DOHH2 (cell line): ENCODE results near the gene ACAD11.

Experiments used
- H3F3A ChIP-seq: fragments of 200-600 bp; sonication (generic), shearing (Covaris generic); 2 replicates; pipeline ENCODE4 v1.6.0; 2016; ENCODE audit warnings: antibody characterized with exemption, mild to moderate bottlenecking; ENCODE audit not compliant: control insufficient read depth, insufficient read depth
- H3K27ac ChIP-seq: fragments of 200-600 bp; sonication (generic); 2 replicates; pipeline ENCODE4 v1.5.1; 2014; ENCODE audit warnings: low read depth, mild to moderate bottlenecking, low read length, moderate library complexity
- H3K27me3 ChIP-seq: fragments of 200-600 bp; sonication (generic); 2 replicates; pipeline ENCODE4 v1.6.1; 2014; ENCODE audit warnings: mild to moderate bottlenecking, low read length, mixed read lengths; ENCODE audit not compliant: control insufficient read depth
- H3K36me3 ChIP-seq: fragments of 200-600 bp; sonication (generic); 2 replicates; pipeline ENCODE4 v1.6.1; 2014; ENCODE audit warnings: mild to moderate bottlenecking, low read length, moderate library complexity, mixed read lengths; ENCODE audit not compliant: control insufficient read depth
- H3K4me1 ChIP-seq: fragments of 200-600 bp; sonication (generic); 2 replicates; pipeline ENCODE4 v1.6.1; 2014; ENCODE audit warnings: mild to moderate bottlenecking, low read length, mixed read lengths; ENCODE audit not compliant: control insufficient read depth
- H3K4me2 ChIP-seq: fragments of 200-600 bp; sonication (generic); 2 replicates; pipeline ENCODE4 v1.6.0; 2014; ENCODE audit warnings: mild to moderate bottlenecking, low read length, moderate library complexity
- H3K4me3 ChIP-seq: fragments of 200-600 bp; sonication (generic); 2 replicates; pipeline ENCODE4 v1.5.1; 2014; ENCODE audit warnings: mild to moderate bottlenecking, low read length, mixed read lengths
- H3K79me2 ChIP-seq: fragments of 200-600 bp; sonication (generic); 2 replicates; pipeline ENCODE4 v1.6.1; 2014; ENCODE audit warnings: mild to moderate bottlenecking, low read length, mixed read lengths; ENCODE audit not compliant: control insufficient read depth
- H3K9me2 ChIP-seq: fragments of 200-600 bp; sonication (generic); replicated peaks from 2 replicates; pipeline ENCODE4 v1.6.1; 2014; ENCODE audit warnings: mild to moderate bottlenecking, low read length, mixed read lengths; ENCODE audit not compliant: control insufficient read depth
- H3K9me3 ChIP-seq: fragments of 200-600 bp; sonication (generic); 2 replicates; pipeline ENCODE4 v1.6.1; 2014; ENCODE audit warnings: antibody characterized with exemption, low read length, mixed read lengths; ENCODE audit not compliant: control insufficient read depth, insufficient read depth
- H4K20me1 ChIP-seq: fragments of 200-600 bp; sonication (generic); 2 replicates; pipeline ENCODE4 v1.6.0; 2014; ENCODE audit warnings: low read depth, mild to moderate bottlenecking, antibody characterized with exemption, low read length, moderate library complexity; ENCODE audit not compliant: control insufficient read depth, insufficient read depth
- EZH2phosphoT487 ChIP-seq: fragments of 200-600 bp; sonication (generic); IDR thresholded peaks from 2 replicates; pipeline ENCODE4 v1.6.1; 2017; ENCODE audit warnings: borderline replicate concordance, mild to moderate bottlenecking, antibody characterized with exemption, low read length, moderate library complexity, mixed read lengths
- TF ChIP-seq, protein P1 (sequence below): fragments of 200-600 bp; sonication (generic); IDR thresholded peaks from one replicate; pipeline ENCODE4 v1.5.1; 2014; ENCODE audit warnings: antibody characterized with exemption, mild to moderate bottlenecking, low read depth, low read length; ENCODE audit not compliant: poor library complexity, severe bottlenecking

The ACAD11 gene

DNA sequence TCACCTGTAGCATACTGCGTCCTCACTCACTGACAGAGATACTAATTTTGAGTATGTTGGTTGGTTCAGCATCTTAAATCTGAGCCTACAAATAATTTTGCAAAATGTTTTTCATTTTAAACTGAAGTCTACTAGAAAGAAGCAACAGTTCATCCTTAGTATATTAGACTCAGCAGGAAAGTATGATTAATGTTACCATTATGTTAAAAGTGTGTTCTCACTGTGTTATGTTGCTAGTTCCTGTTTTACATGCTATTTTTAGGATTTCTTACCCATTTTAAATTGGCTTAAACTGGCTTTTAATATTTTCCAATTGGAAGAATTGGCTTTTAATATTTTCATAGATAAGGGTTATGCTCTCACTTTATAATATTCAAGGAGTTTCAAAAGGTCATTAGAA, 36.8 kb downstream of the ACAD11 start:
- Histone ChIP-seq H3K27ac (no peak overlapping the region), H3K27me3 (no peaks in the 10 kb centered on the region), H3K4me1 (peaks cover 38% of the 10 kb centered on the region), H3K36me3 (peaks cover 22% of the 10 kb centered on the region), H4K20me1 (no peaks in the 10 kb centered on the region), H3K79me2 (no peaks in the 10 kb centered on the region), H3K9me3 (no peaks in the 10 kb centered on the region), H3K4me2 (peak overlapping the region; percentile 33), H3F3A (peaks cover 3% of the 10 kb centered on the region; the same call in 1 of the 2 replicates), H3K4me3 (no peak overlapping the region), H3K9me2 (no peaks in the 10 kb centered on the region)
- TF ChIP-seq EZH2phosphoT487 = no peak
- TF ChIP-seq, protein P1, sequence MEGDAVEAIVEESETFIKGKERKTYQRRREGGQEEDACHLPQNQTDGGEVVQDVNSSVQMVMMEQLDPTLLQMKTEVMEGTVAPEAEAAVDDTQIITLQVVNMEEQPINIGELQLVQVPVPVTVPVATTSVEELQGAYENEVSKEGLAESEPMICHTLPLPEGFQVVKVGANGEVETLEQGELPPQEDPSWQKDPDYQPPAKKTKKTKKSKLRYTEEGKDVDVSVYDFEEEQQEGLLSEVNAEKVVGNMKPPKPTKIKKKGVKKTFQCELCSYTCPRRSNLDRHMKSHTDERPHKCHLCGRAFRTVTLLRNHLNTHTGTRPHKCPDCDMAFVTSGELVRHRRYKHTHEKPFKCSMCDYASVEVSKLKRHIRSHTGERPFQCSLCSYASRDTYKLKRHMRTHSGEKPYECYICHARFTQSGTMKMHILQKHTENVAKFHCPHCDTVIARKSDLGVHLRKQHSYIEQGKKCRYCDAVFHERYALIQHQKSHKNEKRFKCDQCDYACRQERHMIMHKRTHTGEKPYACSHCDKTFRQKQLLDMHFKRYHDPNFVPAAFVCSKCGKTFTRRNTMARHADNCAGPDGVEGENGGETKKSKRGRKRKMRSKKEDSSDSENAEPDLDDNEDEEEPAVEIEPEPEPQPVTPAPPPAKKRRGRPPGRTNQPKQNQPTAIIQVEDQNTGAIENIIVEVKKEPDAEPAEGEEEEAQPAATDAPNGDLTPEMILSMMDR = no peak

DNA sequence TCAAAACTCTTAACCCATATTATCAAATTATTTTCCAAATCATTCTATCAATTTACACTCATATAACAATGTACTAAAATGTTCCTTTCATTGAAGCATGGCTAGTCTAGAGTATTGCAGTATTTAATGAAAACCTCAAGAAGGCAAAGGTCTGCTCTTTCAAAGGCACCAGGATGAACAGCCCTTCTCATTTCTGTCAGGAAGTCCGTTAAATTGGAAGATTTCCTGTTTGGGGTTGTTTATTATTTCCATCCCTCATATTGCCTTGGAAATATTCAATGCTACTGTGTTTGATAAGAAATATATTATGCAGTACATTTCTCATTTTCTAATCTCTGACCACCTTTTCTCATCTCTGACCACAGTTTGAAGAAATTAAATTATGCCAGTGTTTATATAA, 37.5 kb downstream of the ACAD11 start:
- Histone ChIP-seq H3K9me2 (no peaks in the 10 kb centered on the region), H3K9me3 (no peaks in the 10 kb centered on the region), H3K27ac (no peak overlapping the region), H3K27me3 (no peaks in the 10 kb centered on the region), H3F3A (peaks cover 3% of the 10 kb centered on the region; the same call in 1 of the 2 replicates), H3K36me3 (peaks cover 21% of the 10 kb centered on the region), H4K20me1 (no peaks in the 10 kb centered on the region), H3K4me1 (peaks cover 38% of the 10 kb centered on the region), H3K79me2 (no peaks in the 10 kb centered on the region), H3K4me2 (no peak overlapping the region), H3K4me3 (no peak overlapping the region)
- TF ChIP-seq EZH2phosphoT487 = no peak
- TF ChIP-seq, protein P1 = no peak

DNA sequence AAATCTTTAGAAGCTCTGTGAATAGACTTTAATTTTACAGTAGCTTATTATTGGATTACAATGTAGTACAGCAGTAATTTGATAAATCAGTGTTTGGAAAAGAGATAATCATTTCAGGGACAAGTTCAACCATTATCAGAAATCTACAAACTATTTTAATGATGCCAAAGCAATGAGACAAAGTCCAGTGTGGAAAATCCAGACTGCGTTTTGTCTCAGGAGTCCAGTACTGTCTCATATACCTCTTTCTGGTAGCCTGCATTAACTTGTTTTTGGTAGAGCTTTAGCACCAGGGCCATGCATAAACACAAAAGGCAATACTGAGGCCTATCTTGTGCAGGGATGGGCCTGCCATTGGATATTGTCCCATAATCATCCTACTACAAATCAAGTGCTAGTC, 42.8 kb downstream of the ACAD11 start:
- H3K36me3 ChIP-seq = peaks cover 12% of the 10 kb centered on the region
- no peak for TF ChIP-seq EZH2phosphoT487
- TF ChIP-seq, protein P1 = no peak
- H3F3A ChIP-seq = no peaks in the 10 kb centered on the region
- peaks cover under 1% of the 10 kb centered on the region; the same call in 1 of the 2 replicates for H3K4me1 ChIP-seq
- no peaks in the 10 kb centered on the region for H3K9me2 ChIP-seq
- H3K27me3 ChIP-seq = no peaks in the 10 kb centered on the region
- no peaks in the 10 kb centered on the region for H3K9me3 ChIP-seq
- H4K20me1 ChIP-seq = no peaks in the 10 kb centered on the region
- H3K4me2 ChIP-seq = no peak overlapping the region
- H3K79me2 ChIP-seq = no peaks in the 10 kb centered on the region
- no peak overlapping the region for H3K4me3 ChIP-seq
- no peak overlapping the region for H3K27ac ChIP-seq
